ENCODE measurements around the gene CLTCL1. TPM values are rescaled to one million over a fixed set of nuclear protein-coding genes. Genes with fewer than 3 reads are reported as not detected.

The CLTCL1 gene
- total RNA-seq, 2 donors from 2014 or later, result 0.99 to 2.1 TPM

DNA sequence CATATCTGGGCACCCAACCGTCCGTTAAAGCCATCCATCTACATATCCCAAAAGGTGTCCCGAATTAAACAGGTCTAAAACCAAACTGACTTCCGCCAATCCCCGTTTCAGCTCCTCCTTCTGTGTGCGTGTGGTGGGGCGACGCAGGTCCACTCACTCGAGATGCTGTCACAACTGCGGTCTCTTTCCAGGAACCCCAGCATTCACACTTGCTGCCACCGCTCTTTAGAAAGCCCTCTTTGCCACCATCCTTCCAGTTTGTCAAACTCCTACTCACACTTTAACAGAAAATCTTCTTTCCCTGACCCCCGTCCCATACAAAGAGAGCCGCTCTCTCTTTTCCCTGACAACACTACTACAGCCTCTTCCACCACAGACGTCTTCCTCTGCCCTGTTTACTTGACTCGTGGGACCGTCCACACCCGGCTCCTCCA, 147.5 kb downstream of the CLTCL1 start:
- Mint-ChIP-seq H3K4me3 (peak overlapping the region; percentile 95 to 100), H3K9me3 (no peaks in the 10 kb centered on the region), H3K27ac (peak overlapping the region; percentile 98), H3K27me3 (ENCODE audit: low read depth) (peaks cover 20% of the 10 kb centered on the region), H3K4me1 (ENCODE audit: low read depth) (peaks cover 18% of the 10 kb centered on the region), H3K36me3 (ENCODE audit: insufficient read depth in 2 of 2) (peaks cover 3 to 13% of the 10 kb centered on the region in 2 donors)
- ATAC-seq (replicated peaks in 1 of 2) (peak; percentile 51 to 54), DNase-seq (peak; percentile 55 to 60)

- ATAC-seq (replicated peaks in 1 of 2) (no peak), DNase-seq (no peak)
- Mint-ChIP-seq H3K9me3 (no peaks in the 10 kb centered on the region), H3K4me3 (peak overlapping the region; percentile 95 to 100), H3K4me1 (ENCODE audit: low read depth) (peaks cover 18% of the 10 kb centered on the region), H3K36me3 (ENCODE audit: insufficient read depth in 2 of 2) (peaks cover 3 to 13% of the 10 kb centered on the region in 2 donors), H3K27ac (no peak overlapping the region), H3K27me3 (ENCODE audit: low read depth) (peaks cover 17% of the 10 kb centered on the region)
Measured at GRCh38 chr22:19143212-19143611, 148.3 kb downstream of the CLTCL1 start.

DNA sequence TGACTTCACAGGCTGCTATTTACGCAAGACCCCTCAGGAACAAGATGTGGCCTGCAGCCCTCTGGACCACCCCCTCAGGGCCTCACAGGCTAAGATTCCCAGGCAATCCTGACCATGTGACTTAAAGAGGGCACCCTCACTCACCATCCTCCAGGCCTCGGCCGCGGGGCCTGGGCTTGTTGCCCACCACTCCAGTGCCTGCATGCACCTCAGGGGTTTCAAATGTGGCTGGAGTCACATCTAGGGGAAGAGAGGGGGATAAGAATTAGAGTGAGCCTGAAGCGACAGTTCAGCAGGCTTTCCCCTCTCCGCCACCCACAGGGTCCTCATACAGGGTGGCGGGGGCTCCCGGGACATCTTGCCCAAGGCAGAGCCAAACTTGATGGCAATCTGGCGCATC, 149.1 kb downstream of the CLTCL1 start:
- ATAC-seq (replicated peaks in 1 of 2), result no peak
- peaks cover 3 to 13% of the 10 kb centered on the region in 2 donors for H3K36me3 Mint-ChIP-seq (ENCODE audit: insufficient read depth in 2 of 2)
- H3K9me3 Mint-ChIP-seq, result no peaks in the 10 kb centered on the region
- peak overlapping the region; percentile 19 to 54 for H3K4me3 Mint-ChIP-seq
- no peak overlapping the region for H3K27ac Mint-ChIP-seq
- peaks cover 10% of the 10 kb centered on the region for H3K27me3 Mint-ChIP-seq (ENCODE audit: low read depth)
- DNase-seq, result no peak
- H3K4me1 Mint-ChIP-seq (ENCODE audit: low read depth), result peaks cover 18% of the 10 kb centered on the region

GRCh38 chr22:19139974-19140373, 151.5 kb downstream of the CLTCL1 start:
- DNase-seq (no peak), ATAC-seq (replicated peaks in 1 of 2) (no peak)
- no peaks in the 10 kb centered on the region for H3K27me3 Mint-ChIP-seq (ENCODE audit: low read depth)
- H3K4me1 Mint-ChIP-seq (ENCODE audit: low read depth), result peaks cover 18% of the 10 kb centered on the region
- H3K36me3 Mint-ChIP-seq (ENCODE audit: insufficient read depth in 2 of 2), result peaks cover 3 to 24% of the 10 kb centered on the region in 2 donors
- no peak overlapping the region for H3K27ac Mint-ChIP-seq
- no peaks in the 10 kb centered on the region for H3K9me3 Mint-ChIP-seq
- no peak overlapping the region for H3K4me3 Mint-ChIP-seq

DNA sequence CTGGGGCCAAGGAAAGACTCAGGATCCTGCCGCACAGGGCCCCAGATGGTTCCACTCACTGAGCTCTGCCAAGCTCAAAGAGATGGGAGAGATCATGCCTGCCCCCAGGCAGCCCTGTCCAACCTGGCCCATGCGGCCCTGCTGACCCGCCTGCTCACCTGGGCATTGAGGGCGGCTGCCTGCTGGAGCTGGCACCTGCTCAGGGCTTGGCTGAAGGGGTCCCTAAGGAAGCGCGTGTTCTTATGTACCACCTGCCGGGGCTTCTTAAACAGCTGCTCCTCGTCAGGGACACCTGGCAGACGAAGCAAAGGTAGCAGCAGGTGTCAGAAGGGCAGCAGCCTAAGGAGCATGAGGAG, 152.5 kb downstream of the CLTCL1 start:
- H3K27ac Mint-ChIP-seq, result no peak overlapping the region
- no peaks in the 10 kb centered on the region for H3K9me3 Mint-ChIP-seq
- no peak overlapping the region for H3K4me3 Mint-ChIP-seq
- no peak for ATAC-seq (replicated peaks in 1 of 2)
- H3K4me1 Mint-ChIP-seq (ENCODE audit: low read depth), result peaks cover 8% of the 10 kb centered on the region
- DNase-seq, result no peak
- peaks cover 1 to 20% of the 10 kb centered on the region in 2 donors for H3K36me3 Mint-ChIP-seq (ENCODE audit: insufficient read depth in 2 of 2)
- no peaks in the 10 kb centered on the region for H3K27me3 Mint-ChIP-seq (ENCODE audit: low read depth)

DNA sequence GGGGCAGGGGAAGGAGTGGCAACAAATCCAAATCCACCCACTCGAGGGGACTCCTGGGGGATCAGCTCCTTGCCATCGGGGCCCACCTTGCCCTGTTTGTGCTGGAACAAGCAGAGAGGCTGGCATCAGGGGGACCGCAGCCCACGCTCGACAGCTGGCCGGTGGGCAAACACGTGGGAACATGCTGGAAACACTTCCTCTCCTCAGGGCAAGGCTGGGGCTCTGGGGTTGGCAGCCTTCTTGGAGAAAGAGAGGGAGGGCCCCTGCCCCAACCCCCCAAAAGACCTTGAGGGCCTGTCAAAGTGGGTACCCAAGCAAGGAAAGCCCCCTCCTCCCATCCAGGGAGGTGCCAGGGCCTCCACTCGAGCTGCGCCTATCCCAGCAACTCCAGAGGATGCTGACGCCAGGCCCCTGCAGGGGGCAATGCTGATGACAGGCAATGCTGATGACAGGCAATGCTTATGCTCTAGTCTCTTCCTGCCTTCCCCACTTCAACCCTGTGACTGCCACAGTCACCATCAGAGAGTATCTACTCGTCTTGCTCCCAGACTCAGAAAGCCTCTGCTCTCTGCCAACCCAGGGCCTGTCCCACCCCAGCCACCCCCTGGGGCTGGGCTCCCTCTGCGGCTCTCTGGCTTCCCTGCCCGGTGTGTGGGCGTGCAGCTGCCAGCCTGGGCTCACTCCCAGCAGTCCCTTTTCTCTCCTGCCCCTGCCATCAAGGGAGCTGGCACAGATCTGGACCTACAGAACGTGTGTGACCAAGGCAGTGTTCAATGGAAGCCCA, 153.1 kb downstream of the CLTCL1 start:
- no peak overlapping the region for H3K4me3 Mint-ChIP-seq
- H3K27ac Mint-ChIP-seq, result no peak overlapping the region
- DNase-seq (no peak), ATAC-seq (replicated peaks in 1 of 2) (no peak)
- H3K4me1 Mint-ChIP-seq (ENCODE audit: low read depth), result peaks cover 2% of the 10 kb centered on the region
- H3K27me3 Mint-ChIP-seq (ENCODE audit: low read depth), result no peaks in the 10 kb centered on the region
- H3K36me3 Mint-ChIP-seq (ENCODE audit: insufficient read depth in 2 of 2), result peaks cover 0 to 19% of the 10 kb centered on the region in 2 donors
- no peaks in the 10 kb centered on the region for H3K9me3 Mint-ChIP-seq

DNA sequence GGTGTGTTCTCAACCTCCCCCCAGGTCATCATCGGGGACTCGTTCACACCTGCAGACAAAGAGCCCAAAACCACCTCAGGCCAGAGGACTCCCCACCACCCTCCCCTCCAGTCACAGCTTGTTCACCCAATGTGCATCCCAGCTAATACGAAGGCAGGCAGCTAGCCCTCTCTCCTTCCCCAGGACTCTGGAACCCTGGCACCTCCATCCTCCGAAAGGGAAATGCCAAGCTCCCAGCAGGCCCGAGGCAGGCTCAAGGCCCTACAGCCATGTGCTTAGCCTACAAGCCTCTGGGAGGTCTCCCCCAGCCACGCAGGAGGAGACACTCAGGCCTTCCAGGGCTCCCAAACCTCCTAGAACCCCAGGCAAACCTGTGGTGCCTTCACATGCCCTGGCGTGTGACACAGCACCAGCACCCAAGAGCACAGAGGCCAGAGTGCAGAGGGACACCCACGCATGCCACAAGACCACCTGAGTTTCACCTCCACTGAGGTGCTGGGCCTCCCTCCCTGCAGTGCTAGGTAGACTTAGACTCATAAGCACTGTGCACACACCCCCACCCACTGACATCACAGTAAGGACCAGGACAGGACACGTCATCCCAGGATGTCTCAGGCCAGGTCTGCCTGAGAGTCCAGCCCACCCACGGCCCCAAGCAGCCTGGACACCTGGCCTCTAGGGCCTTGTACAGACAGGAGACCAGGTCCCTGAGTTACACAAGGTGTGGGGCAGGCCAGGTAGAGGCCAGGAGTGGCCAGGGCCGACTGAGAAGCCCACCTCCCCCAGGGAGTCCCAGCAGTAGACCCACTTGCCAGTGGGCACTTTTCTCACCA, 153.9 kb downstream of the CLTCL1 start:
- no peak for DNase-seq
- Mint-ChIP-seq H3K27me3 (ENCODE audit: low read depth) (no peaks in the 10 kb centered on the region), H3K9me3 (no peaks in the 10 kb centered on the region), H3K4me1 (ENCODE audit: low read depth) (no peaks in the 10 kb centered on the region), H3K27ac (no peak overlapping the region), H3K4me3 (no peak overlapping the region), H3K36me3 (ENCODE audit: insufficient read depth in 2 of 2) (peaks cover 0 to 19% of the 10 kb centered on the region in 2 donors)
- no peak for ATAC-seq (replicated peaks in 1 of 2)

- Mint-ChIP-seq H3K27me3 (ENCODE audit: low read depth) (no peaks in the 10 kb centered on the region), H3K4me1 (ENCODE audit: low read depth) (no peaks in the 10 kb centered on the region), H3K27ac (peak overlapping the region; percentile 5), H3K9me3 (no peaks in the 10 kb centered on the region), H3K4me3 (no peak overlapping the region), H3K36me3 (ENCODE audit: insufficient read depth in 2 of 2) (peaks cover 0 to 17% of the 10 kb centered on the region in 2 donors)
- ATAC-seq (replicated peaks in 1 of 2) (no peak), DNase-seq (no peak)
Measured at GRCh38 chr22:19136915-19137314, 154.6 kb downstream of the CLTCL1 start.

DNA sequence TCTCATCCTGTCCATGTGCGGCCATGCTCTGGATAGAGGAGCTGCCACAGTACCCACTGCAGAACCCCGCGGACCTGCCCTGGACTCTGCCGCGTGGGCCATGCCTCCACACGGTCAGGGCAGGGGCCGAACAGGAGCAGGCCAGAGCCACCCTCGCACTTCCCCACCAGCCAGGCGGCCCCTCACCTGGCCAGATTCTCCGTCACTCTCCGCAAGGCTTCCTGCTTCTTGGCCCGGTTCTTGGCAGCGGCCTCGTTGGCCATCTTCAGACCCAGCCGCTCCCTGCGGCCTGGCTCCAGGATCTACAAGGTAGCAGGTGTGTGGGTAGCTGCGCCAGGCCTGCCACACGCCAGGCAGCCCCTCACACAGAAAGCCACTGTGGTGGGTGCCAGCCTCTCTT, 156.6 kb downstream of the CLTCL1 start:
- Mint-ChIP-seq H3K4me3 (no peak overlapping the region), H3K27me3 (ENCODE audit: low read depth) (no peaks in the 10 kb centered on the region), H3K36me3 (ENCODE audit: insufficient read depth in 2 of 2) (peaks cover 0 to 12% of the 10 kb centered on the region in 2 donors), H3K27ac (no peak overlapping the region), H3K4me1 (ENCODE audit: low read depth) (no peaks in the 10 kb centered on the region), H3K9me3 (no peaks in the 10 kb centered on the region)
- ATAC-seq (replicated peaks in 1 of 2), result no peak
- DNase-seq, result no peak

GRCh38 chr22:19134176-19134831, 157.2 kb downstream of the CLTCL1 start:
- Mint-ChIP-seq H3K4me3 (no peak overlapping the region), H3K27ac (no peak overlapping the region), H3K4me1 (ENCODE audit: low read depth) (no peaks in the 10 kb centered on the region), H3K36me3 (ENCODE audit: insufficient read depth in 2 of 2) (peaks cover 0 to 12% of the 10 kb centered on the region in 2 donors), H3K27me3 (ENCODE audit: low read depth) (no peaks in the 10 kb centered on the region), H3K9me3 (no peaks in the 10 kb centered on the region)
- peak in 1 of 2 donors; percentile 16 for ATAC-seq (replicated peaks in 1 of 2)
- no peak for DNase-seq

GRCh38 chr22:19133561-19133960, 158.0 kb downstream of the CLTCL1 start:
- DNase-seq (no peak), ATAC-seq (replicated peaks in 1 of 2) (no peak)
- Mint-ChIP-seq H3K4me1 (ENCODE audit: low read depth) (no peaks in the 10 kb centered on the region), H3K4me3 (no peak overlapping the region), H3K36me3 (ENCODE audit: insufficient read depth in 2 of 2) (peaks cover 0 to 12% of the 10 kb centered on the region in 2 donors), H3K27me3 (ENCODE audit: low read depth) (no peaks in the 10 kb centered on the region), H3K9me3 (no peaks in the 10 kb centered on the region), H3K27ac (no peak overlapping the region)

GRCh38 chr22:19132693-19133400, 158.7 kb downstream of the CLTCL1 start:
- ATAC-seq (replicated peaks in 1 of 2) (no peak), DNase-seq (no peak)
- Mint-ChIP-seq H3K27me3 (ENCODE audit: low read depth) (no peaks in the 10 kb centered on the region), H3K4me1 (ENCODE audit: low read depth) (no peaks in the 10 kb centered on the region), H3K9me3 (no peaks in the 10 kb centered on the region), H3K36me3 (ENCODE audit: insufficient read depth in 2 of 2) (peaks cover 0 to 12% of the 10 kb centered on the region in 2 donors), H3K4me3 (no peak overlapping the region), H3K27ac (no peak overlapping the region)

All from activated T-cell treated with anti-CD3 and anti-CD28 coated beads, Interleukin-2, amount 50 U/mL, for 72 hours (primary cell).